ENCODE data around the gene C3orf62.

C3orf62 gene

GRCh38 chr3:49311283-49311682 is 34.3 kb upstream of the C3orf62 start:
- Histone ChIP-seq H3K4me2 (ENCODE audit: low read length) (no peak overlapping the region), H3K36me3 (ENCODE audit: control insufficient read depth, insufficient read depth, low read length) (no peaks in the 10 kb centered on the region), H3K79me2 (peaks cover 14% of the 10 kb centered on the region), H3K27ac (no peak overlapping the region), H3K4me1 (no peaks in the 10 kb centered on the region), H3K9ac (no peak overlapping the region), H2AFZ (no peak overlapping the region), H3K27me3 (ENCODE audit: control insufficient read depth, insufficient read depth, low read length) (no peaks in the 10 kb centered on the region), H3K4me3 (ENCODE audit: low read depth, low read length) (no peak overlapping the region), H3K9me3 (ENCODE audit: control insufficient read depth, low read length) (no peaks in the 10 kb centered on the region)
- no peak for TF ChIP-seq CTCF (IDR thresholded peaks at IDR 0.05)

- Histone ChIP-seq H3K9me3 (ENCODE audit: control insufficient read depth, low read length) (no peaks in the 10 kb centered on the region), H3K4me1 (no peaks in the 10 kb centered on the region), H3K36me3 (ENCODE audit: control insufficient read depth, insufficient read depth, low read length) (no peaks in the 10 kb centered on the region), H3K79me2 (peaks cover 14% of the 10 kb centered on the region), H2AFZ (no peak overlapping the region), H3K27me3 (ENCODE audit: control insufficient read depth, insufficient read depth, low read length) (no peaks in the 10 kb centered on the region), H3K27ac (no peak overlapping the region), H3K9ac (no peak overlapping the region), H3K4me3 (ENCODE audit: low read depth, low read length) (no peak overlapping the region), H3K4me2 (ENCODE audit: low read length) (no peak overlapping the region)
- no peak for TF ChIP-seq CTCF (IDR thresholded peaks at IDR 0.05)
These were observed 33.6 kb upstream of the C3orf62 start for GRCh38 chr3:49310677-49311076.

GRCh38 chr3:49305608-49306007 is 28.6 kb upstream of the C3orf62 start:
- Histone ChIP-seq H3K27me3 (ENCODE audit: control insufficient read depth, insufficient read depth, low read length) (no peaks in the 10 kb centered on the region), H3K9me3 (ENCODE audit: control insufficient read depth, low read length) (no peaks in the 10 kb centered on the region), H3K36me3 (ENCODE audit: control insufficient read depth, insufficient read depth, low read length) (no peaks in the 10 kb centered on the region), H3K4me2 (ENCODE audit: low read length) (no peak overlapping the region), H3K27ac (no peak overlapping the region), H3K79me2 (no peaks in the 10 kb centered on the region), H3K4me1 (no peaks in the 10 kb centered on the region), H2AFZ (no peak overlapping the region), H3K4me3 (ENCODE audit: low read depth, low read length) (no peak overlapping the region), H3K9ac (no peak overlapping the region)
- TF ChIP-seq CTCF (IDR thresholded peaks at IDR 0.05): no peak

GRCh38 chr3:49302613-49303012 is 25.6 kb upstream of the C3orf62 start:
- Histone ChIP-seq H3K79me2 (no peaks in the 10 kb centered on the region), H3K27ac (no peak overlapping the region), H3K27me3 (ENCODE audit: control insufficient read depth, insufficient read depth, low read length) (no peaks in the 10 kb centered on the region), H3K4me2 (ENCODE audit: low read length) (no peak overlapping the region), H3K9ac (no peak overlapping the region), H2AFZ (no peak overlapping the region), H3K4me3 (ENCODE audit: low read depth, low read length) (no peak overlapping the region), H3K36me3 (ENCODE audit: control insufficient read depth, insufficient read depth, low read length) (no peaks in the 10 kb centered on the region), H3K4me1 (no peaks in the 10 kb centered on the region), H3K9me3 (ENCODE audit: control insufficient read depth, low read length) (no peaks in the 10 kb centered on the region)
- TF ChIP-seq CTCF (IDR thresholded peaks at IDR 0.05): no peak

DNA sequence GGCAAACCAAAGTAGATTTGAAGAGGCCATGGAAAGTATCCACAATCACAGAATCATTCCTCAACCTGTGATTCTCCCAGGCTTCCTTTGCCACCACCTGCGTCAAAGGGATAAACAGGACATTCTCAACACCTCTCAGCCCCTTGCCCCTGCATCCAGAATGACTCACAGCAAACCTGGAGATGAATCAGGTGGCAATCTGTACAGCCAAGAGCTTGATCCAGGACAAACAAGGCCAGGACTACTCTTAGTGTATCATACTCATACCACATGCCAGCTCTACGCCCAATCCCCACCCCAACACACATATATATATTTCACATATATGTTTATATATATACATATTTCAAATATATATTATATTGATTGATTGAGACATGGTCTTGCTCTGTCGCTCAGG is 23.6 kb upstream of the C3orf62 start:
- no peaks in the 10 kb centered on the region for H3K9me3 ChIP-seq (ENCODE audit: control insufficient read depth, low read length)
- H3K79me2 ChIP-seq: no peaks in the 10 kb centered on the region
- no peak overlapping the region for H3K27ac ChIP-seq
- H3K36me3 ChIP-seq (ENCODE audit: control insufficient read depth, insufficient read depth, low read length): no peaks in the 10 kb centered on the region
- no peak overlapping the region for H3K9ac ChIP-seq
- no peaks in the 10 kb centered on the region for H3K4me1 ChIP-seq
- no peak for TF ChIP-seq CTCF (IDR thresholded peaks at IDR 0.05)
- no peak overlapping the region for H2AFZ ChIP-seq
- H3K4me2 ChIP-seq (ENCODE audit: low read length): no peak overlapping the region
- no peak overlapping the region for H3K4me3 ChIP-seq (ENCODE audit: low read depth, low read length)
- H3K27me3 ChIP-seq (ENCODE audit: control insufficient read depth, insufficient read depth, low read length): no peaks in the 10 kb centered on the region
